SU-DHL-6 (cell line): ENCODE measurements around the gene KRT14.

Experiments used
- CTCF ChIP-seq: fragments of 200-600 bp; sonication (generic); IDR thresholded peaks from one replicate; pipeline ENCODE4 v1.5.1; 2017; ENCODE audit warnings: antibody characterized with exemption, mild to moderate bottlenecking, low read length, moderate library complexity; ENCODE audit not compliant: insufficient read depth, poor library complexity, severe bottlenecking
- EZH2phosphoT487 ChIP-seq: fragments of 200-600 bp; sonication (generic), shearing (Covaris generic); conservative IDR thresholded peaks from 2 replicates; pipeline ENCODE4 v1.6.1; 2018; ENCODE audit warnings: mild to moderate bottlenecking, antibody characterized with exemption, low read length, moderate library complexity, mixed read lengths

GRCh38 chr17:41544491-41544892 is 42.2 kb downstream of the KRT14 start:
- TF ChIP-seq CTCF (no peak), EZH2phosphoT487 (no peak)
